Liver (tissue), 3 donors: ENCODE measurements around the gene BTRC.

Experiments used
- ATF3 ChIP-seq: IDR thresholded peaks from 2 replicates; pipeline ENCODE4 v1.6.1; 2016; ENCODE audit warnings: antibody characterized with exemption
- EGR1 ChIP-seq, 2 donors: IDR thresholded peaks; 2 replicates each; pipeline ENCODE4 v1.6.1; 2016 to 2018; ENCODE audit warnings: antibody characterized with exemption in 2 of 2, low read depth in 2 of 2
- FOXA1 ChIP-seq: IDR thresholded peaks from 2 replicates; pipeline ENCODE4 v1.6.1; 2016; ENCODE audit warnings: antibody characterized with exemption
- GABPA ChIP-seq, 2 donors: IDR thresholded peaks in 1 of 2; conservative IDR thresholded peaks in 1 of 2; 2 replicates each; pipeline ENCODE4 v1.6.1; 2016; ENCODE audit warnings: antibody characterized with exemption in 2 of 2, mild to moderate bottlenecking in 1 of 2, moderate library complexity in 1 of 2
- JUND ChIP-seq, 2 donors: IDR thresholded peaks; 2 replicates each; pipeline ENCODE4 v1.6.1; 2016; ENCODE audit warnings: antibody characterized with exemption in 2 of 2
- MAX ChIP-seq: IDR thresholded peaks from 2 replicates; pipeline ENCODE4 v1.6.1; 2016; ENCODE audit warnings: antibody characterized with exemption
- RAD21 ChIP-seq, 2 donors: IDR thresholded peaks; 2 replicates each; pipeline ENCODE4 v1.6.1; 2016; ENCODE audit warnings: antibody characterized with exemption in 2 of 2, mild to moderate bottlenecking in 2 of 2
- REST ChIP-seq: IDR thresholded peaks from 2 replicates; pipeline ENCODE4 v1.6.1; 2016; ENCODE audit warnings: antibody characterized with exemption, mild to moderate bottlenecking
- RXRA ChIP-seq, 2 donors: IDR thresholded peaks; 2 replicates each; pipeline ENCODE4 v1.6.1; 2017 to 2018; ENCODE audit warnings: antibody characterized with exemption in 2 of 2, mild to moderate bottlenecking in 1 of 2
- SP1 ChIP-seq: IDR thresholded peaks from 2 replicates; pipeline ENCODE4 v1.6.1; 2018; ENCODE audit warnings: antibody characterized with exemption, mild to moderate bottlenecking
- YY1 ChIP-seq: IDR thresholded peaks from 2 replicates; pipeline ENCODE4 v1.6.1; 2016; ENCODE audit warnings: antibody characterized with exemption, mild to moderate bottlenecking
- TF ChIP-seq, protein P1 (sequence below): fragments of 150-350 bp; IDR thresholded peaks from 2 replicates; pipeline ENCODE4 v1.5.1; 2017; ENCODE audit warnings: improper control_type of control experiment, low read depth, low read length; ENCODE audit not compliant: missing input control
- donor health status: healthy.
- donor health status: healthy.

DNA sequence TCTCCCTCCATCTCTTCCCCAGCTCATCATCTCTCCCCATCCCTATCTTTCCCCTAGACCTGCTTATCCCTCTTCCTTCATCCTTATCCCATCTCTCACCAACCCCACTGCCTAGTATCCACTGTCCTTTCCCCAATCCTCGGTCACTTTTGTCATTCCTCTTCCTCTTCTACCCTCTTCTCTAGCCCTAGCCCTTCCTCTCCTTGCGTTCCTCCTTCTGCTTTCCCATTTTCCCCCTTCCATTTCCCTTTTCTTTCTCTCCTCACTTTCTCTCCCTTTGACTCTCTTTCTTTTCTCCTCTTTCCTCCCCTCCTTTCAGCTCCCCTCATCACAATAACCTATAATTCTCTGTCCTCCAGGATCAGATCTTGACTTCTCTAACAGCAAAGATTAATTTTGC is 150.5 kb downstream of the BTRC start:
- TF ChIP-seq, protein P1, sequence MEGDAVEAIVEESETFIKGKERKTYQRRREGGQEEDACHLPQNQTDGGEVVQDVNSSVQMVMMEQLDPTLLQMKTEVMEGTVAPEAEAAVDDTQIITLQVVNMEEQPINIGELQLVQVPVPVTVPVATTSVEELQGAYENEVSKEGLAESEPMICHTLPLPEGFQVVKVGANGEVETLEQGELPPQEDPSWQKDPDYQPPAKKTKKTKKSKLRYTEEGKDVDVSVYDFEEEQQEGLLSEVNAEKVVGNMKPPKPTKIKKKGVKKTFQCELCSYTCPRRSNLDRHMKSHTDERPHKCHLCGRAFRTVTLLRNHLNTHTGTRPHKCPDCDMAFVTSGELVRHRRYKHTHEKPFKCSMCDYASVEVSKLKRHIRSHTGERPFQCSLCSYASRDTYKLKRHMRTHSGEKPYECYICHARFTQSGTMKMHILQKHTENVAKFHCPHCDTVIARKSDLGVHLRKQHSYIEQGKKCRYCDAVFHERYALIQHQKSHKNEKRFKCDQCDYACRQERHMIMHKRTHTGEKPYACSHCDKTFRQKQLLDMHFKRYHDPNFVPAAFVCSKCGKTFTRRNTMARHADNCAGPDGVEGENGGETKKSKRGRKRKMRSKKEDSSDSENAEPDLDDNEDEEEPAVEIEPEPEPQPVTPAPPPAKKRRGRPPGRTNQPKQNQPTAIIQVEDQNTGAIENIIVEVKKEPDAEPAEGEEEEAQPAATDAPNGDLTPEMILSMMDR = no peak
- no peak for TF ChIP-seq YY1
- TF ChIP-seq ATF3 = no peak
- no peak for TF ChIP-seq FOXA1
- TF ChIP-seq SP1 = no peak
- no peak for TF ChIP-seq JUND (IDR thresholded peaks at IDR 0.05)
- no peak for TF ChIP-seq RXRA (IDR thresholded peaks at IDR 0.05)
- TF ChIP-seq EGR1 (IDR thresholded peaks at IDR 0.05; ENCODE audit: low read depth in 2 of 2) = no peak
- TF ChIP-seq MAX = no peak
- TF ChIP-seq REST = no peak
- no peak for TF ChIP-seq RAD21 (IDR thresholded peaks at IDR 0.05)
- no peak for TF ChIP-seq GABPA (IDR thresholded peaks at IDR 0.05 in 1 of 2, conservative IDR thresholded peaks at IDR 0.05 in 1 of 2)
